ENCODE results near the gene GPC5. TPM values are rescaled to one million over a fixed set of nuclear protein-coding genes. Genes with fewer than 3 reads are reported as not detected.

The GPC5 gene
- total and polyA plus RNA-seq, 9 of the 15 experiments (the other 6 are each of a cell fraction or from before 2014, with no cell fraction given) = 0.18 to 0.27 TPM; not detected in 7

- TF ChIP-seq TRIM25 (IDR thresholded peaks at IDR 0.05; ENCODE audit: borderline replicate concordance) = no peak
- TF ChIP-seq NR2C1 (IDR thresholded peaks at IDR 0.05) = no peak
- TF ChIP-seq NR2C1 (tag; IDR thresholded peaks at IDR 0.05) = no peak
- no peak for TF ChIP-seq ZNF764 (CRISPR knock-in tag; IDR thresholded peaks at IDR 0.05; ENCODE audit: low read depth)
- no peak for TF ChIP-seq GTF2A2 (tag; IDR thresholded peaks at IDR 0.05)
- TF ChIP-seq EWSR1 (IDR thresholded peaks at IDR 0.05; ENCODE audit: borderline replicate concordance, low read depth, partially characterized antibody) = no peak
- no peak for TF ChIP-seq KAT7 (CRISPR knock-in tag; IDR thresholded peaks at IDR 0.05; ENCODE audit: borderline replicate concordance)
- peak; percentile 54; the same call in 1 of the 2 replicates for TF ChIP-seq ZNF3 (CRISPR knock-in tag; IDR thresholded peaks at IDR 0.05)
- no peak for TF ChIP-seq MNT (conservative IDR thresholded peaks at IDR 0.05)
- no peak for TF ChIP-seq CHD2 (IDR thresholded peaks at IDR 0.05; ENCODE audit: low read depth, low read length)
- TF ChIP-seq BACH1 (tag; IDR thresholded peaks at IDR 0.05) = no peak
- TF ChIP-seq TEAD4 (IDR thresholded peaks at IDR 0.05; ENCODE audit: low read length) = no peak
- no peak for TF ChIP-seq TEAD4 (CRISPR knock-in tag; IDR thresholded peaks at IDR 0.05; ENCODE audit: borderline replicate concordance)
- TF ChIP-seq TARDBP (IDR thresholded peaks at IDR 0.05) = no peak
- TF ChIP-seq BCOR (IDR thresholded peaks at IDR 0.05) = no peak
- no peak for TF ChIP-seq SMARCB1 (IDR thresholded peaks at IDR 0.05; ENCODE audit: insufficient read length, low read depth)
- TF ChIP-seq RBM39 (optimal IDR thresholded peaks at IDR 0.05; ENCODE audit: low read depth, low read length) = no peak
- no peak for TF ChIP-seq CBX3 (IDR thresholded peaks at IDR 0.05; ENCODE audit: borderline replicate concordance in 1 of 2, low read length in 2 of 2)
- TF ChIP-seq JUN (IDR thresholded peaks at IDR 0.05; ENCODE audit: borderline replicate concordance, low read depth, low read length) = no peak
- no peak for TF ChIP-seq JUN (CRISPR knock-in tag; IDR thresholded peaks at IDR 0.05; ENCODE audit: borderline replicate concordance)
- TF ChIP-seq BRD4 (IDR thresholded peaks at IDR 0.05) = no peak
Observed at GRCh38 chr13:91450913-91451312, 52.5 kb downstream of the GPC5 start (continued).
